GM19455 (cell line): ENCODE data around the gene PTPRM.

ENCODE experiments used
- ATAC-seq: cut with Tn5 transposase; IDR thresholded peaks from one replicate; pipeline ENCODE4 v1.9.1; 2021; ENCODE audit not compliant: unreplicated experiment

The PTPRM gene

GRCh38 chr18:7789856-7790552 is 222.9 kb downstream of the PTPRM start:
- ATAC-seq: no peak

- ATAC-seq: no peak
Measured at GRCh38 chr18:7793100-7793499, 226.0 kb downstream of the PTPRM start.

GRCh38 chr18:7803956-7804469 is 236.9 kb downstream of the PTPRM start:
- no peak for ATAC-seq

- ATAC-seq: no peak
Measured at GRCh38 chr18:7805096-7805495, 238.0 kb downstream of the PTPRM start.

GRCh38 chr18:7805880-7806279 is 238.8 kb downstream of the PTPRM start:
- ATAC-seq: no peak

- no peak for ATAC-seq
Measured at GRCh38 chr18:7807936-7808453, 240.9 kb downstream of the PTPRM start.

GRCh38 chr18:7808992-7809391 is 241.9 kb downstream of the PTPRM start:
- ATAC-seq: no peak

GRCh38 chr18:7809455-7809854 is 242.3 kb downstream of the PTPRM start:
- ATAC-seq: no peak

GRCh38 chr18:7809978-7810377 is 242.9 kb downstream of the PTPRM start:
- no peak for ATAC-seq

- ATAC-seq: no peak
Measured at GRCh38 chr18:7812431-7813063, 245.4 kb downstream of the PTPRM start.

GRCh38 chr18:7813131-7813530 is 246.0 kb downstream of the PTPRM start:
- no peak for ATAC-seq

- no peak for ATAC-seq
Measured at GRCh38 chr18:7814754-7815315, 247.7 kb downstream of the PTPRM start.

- ATAC-seq: no peak
Measured at GRCh38 chr18:7815787-7816186, 248.7 kb downstream of the PTPRM start.

- ATAC-seq: no peak
Measured at GRCh38 chr18:7817575-7818230, 250.6 kb downstream of the PTPRM start.

- ATAC-seq: no peak
Measured at GRCh38 chr18:7821784-7822183, 254.7 kb downstream of the PTPRM start.

GRCh38 chr18:7822435-7823331 is 255.6 kb downstream of the PTPRM start:
- ATAC-seq: no peak

GRCh38 chr18:7824970-7825369 is 257.9 kb downstream of the PTPRM start:
- no peak for ATAC-seq

- ATAC-seq: no peak
Measured at GRCh38 chr18:7830468-7830867, 263.4 kb downstream of the PTPRM start.

GRCh38 chr18:7839548-7839947 is 272.4 kb downstream of the PTPRM start:
- no peak for ATAC-seq

- no peak for ATAC-seq
Measured at GRCh38 chr18:7840411-7840810, 273.3 kb downstream of the PTPRM start.
